ENCODE results near the gene TMX1. TPM values are rescaled to one million over a fixed set of nuclear protein-coding genes. Genes with fewer than 3 reads are reported as not detected.

The TMX1 gene
- total and polyA plus RNA-seq, 2 of the 8 experiments (the other 6 are each of a cell fraction or from before 2014, with no cell fraction given) = 26.6 to 84.0 TPM

GRCh38 chr14:51210594-51210993 lies 29.5 kb upstream of the TMX1 start:
- no peak for FAIRE-seq
- H3K4me3 ChIP-seq (ENCODE audit: extremely low read depth in 1 of 4, insufficient read depth in 2 of 4, low read depth in 3 of 4, low read length in 4 of 4) = no peak overlapping the region
- no peak overlapping the region for H4K8ac ChIP-seq (ENCODE audit: extremely low read depth, insufficient read depth, low read length)
- no peak overlapping the region for H4K91ac ChIP-seq (replicated peaks; ENCODE audit: insufficient read length, low read length)
- H2BK12ac ChIP-seq (ENCODE audit: low read depth, low read length) = no peak overlapping the region
- H3K9ac ChIP-seq (replicated peaks in 1 of 4; ENCODE audit: extremely low read depth in 1 of 4, low read depth in 3 of 4, low read length in 3 of 4) = no peak overlapping the region
- no peaks in the 10 kb centered on the region for H3K79me2 ChIP-seq (ENCODE audit: control insufficient read depth in 1 of 2, insufficient read depth in 2 of 2, low read length in 2 of 2)
- H3K4ac ChIP-seq (replicated peaks; ENCODE audit: insufficient read length, low read depth, low read length) = no peak overlapping the region
- no peak overlapping the region for H2BK120ac ChIP-seq (replicated peaks; ENCODE audit: low read depth, low read length)
- POLR2A ChIA-PET (ENCODE audit: partially characterized antibody) = no interaction called here
- H3K27ac ChIP-seq (ENCODE audit: low read depth, low read length) = no peak overlapping the region
- H3K56ac ChIP-seq (replicated peaks; ENCODE audit: insufficient read length, low read depth, low read length) = no peak overlapping the region
- no peak overlapping the region for H3K4me2 ChIP-seq (ENCODE audit: insufficient read depth in 1 of 2, low read depth in 2 of 2, low read length in 2 of 2)
- no peak overlapping the region for H4K5ac ChIP-seq (ENCODE audit: insufficient read length, low read depth, low read length)
- CTCF ChIA-PET (ENCODE audit: partially characterized antibody) = interaction anchor here (3.3 kb wide), 1 partner anchor 8 kb away, joined by 18 read pairs; no protein-coding TSS in a partner anchor
- H3K23ac ChIP-seq (ENCODE audit: insufficient read length) = no peak overlapping the region
- no peaks in the 10 kb centered on the region for H3K23me2 ChIP-seq (ENCODE audit: low read depth, low read length)
- H2AFZ ChIP-seq (ENCODE audit: low read length) = no peak overlapping the region
- no peaks in the 10 kb centered on the region for H3K27me3 ChIP-seq (replicated peaks in 1 of 4; ENCODE audit: control insufficient read depth in 3 of 4, extremely low read depth in 1 of 4, insufficient read depth in 3 of 4, low read length in 3 of 4)
- H3K79me1 ChIP-seq (ENCODE audit: low read depth, low read length) = no peaks in the 10 kb centered on the region
- WGBS, 2 experiments (ENCODE audit: extremely low coverage in 1 of 2, insufficient coverage in 1 of 2, insufficient read length in 1 of 2, insufficient replicate concordance in 2 of 2, low coverage in 1 of 2, low lambda C conversion rate in 2 of 2, missing lambda C conversion rate in 1 of 2) = 93% methylated on average over 1 of the region's 1 CpG; no CpG with 5 or more reads in 1 of the 2 experiments
- no peaks in the 10 kb centered on the region for H3K9me3 ChIP-seq (ENCODE audit: insufficient read depth in 2 of 2, low read depth in 1 of 2, low read length in 1 of 2)
- no peaks in the 10 kb centered on the region for H3K4me1 ChIP-seq (replicated peaks in 1 of 4; ENCODE audit: control insufficient read depth in 3 of 4, insufficient read depth in 4 of 4, low read length in 3 of 4)
- no peaks in the 10 kb centered on the region for H4K20me1 ChIP-seq (replicated peaks in 1 of 2; ENCODE audit: control insufficient read depth in 1 of 2, insufficient read depth in 2 of 2, low read length in 2 of 2)
- H2AK5ac ChIP-seq (ENCODE audit: low read depth, low read length) = no peak overlapping the region
- no peak overlapping the region for H2BK20ac ChIP-seq (ENCODE audit: low read length)
- H2BK5ac ChIP-seq (ENCODE audit: low read depth, low read length) = no peak overlapping the region
- no peak for DNase-seq (ENCODE audit: low read depth in 1 of 2, low spot score in 2 of 2)
- H3K36me3 ChIP-seq (ENCODE audit: control insufficient read depth in 2 of 4, insufficient read depth in 4 of 4, low read length in 3 of 4) = no peaks in the 10 kb centered on the region
- H3K18ac ChIP-seq (ENCODE audit: extremely low read depth, low read length) = no peak overlapping the region
- no peak overlapping the region for H2BK15ac ChIP-seq (ENCODE audit: low read length)
- no peak overlapping the region for H3K14ac ChIP-seq (ENCODE audit: insufficient read length)
- TF ChIP-seq HDAC2 (IDR thresholded peaks at IDR 0.05; ENCODE audit: borderline replicate concordance in 1 of 2, low read depth in 2 of 2, low read length in 2 of 2) (no peak), TBP (IDR thresholded peaks at IDR 0.05; ENCODE audit: low read depth, low read length) (no peak), POLR2AphosphoS5 (IDR thresholded peaks at IDR 0.05; ENCODE audit: low read depth, low read length) (no peak), CHD2 (IDR thresholded peaks at IDR 0.05; ENCODE audit: low read length) (no peak), SIN3A (conservative IDR thresholded peaks at IDR 0.05 in 1 of 2, IDR thresholded peaks at IDR 0.05 in 1 of 2; ENCODE audit: low read depth in 1 of 2, low read length in 2 of 2) (no peak), RAD21 (IDR thresholded peaks at IDR 0.05 in 1 of 2, conservative IDR thresholded peaks at IDR 0.05 in 1 of 2; ENCODE audit: low read depth in 2 of 2, low read length in 2 of 2) (no peak; a peak in 1 of 4 replicates), EP300 (IDR thresholded peaks at IDR 0.05; ENCODE audit: borderline replicate concordance in 1 of 2, low read depth in 2 of 2, low read length in 2 of 2) (no peak), SP4 (IDR thresholded peaks at IDR 0.05; ENCODE audit: low read length) (no peak), EGR1 (IDR thresholded peaks at IDR 0.05; ENCODE audit: borderline replicate concordance, low read depth, low read length) (no peak), SIX5 (IDR thresholded peaks at IDR 0.05; ENCODE audit: low read depth, low read length) (no peak), BCL11A (IDR thresholded peaks at IDR 0.05; ENCODE audit: low read depth in 2 of 2, low read length in 2 of 2) (no peak), ATF2 (IDR thresholded peaks at IDR 0.05; ENCODE audit: low read length) (no peak)

All from H1 (cell line).